Hepatocyte (in vitro differentiated cells): ENCODE measurements around the gene HSP90AA1. TPM values are rescaled to one million over a fixed set of nuclear protein-coding genes. Genes with fewer than 3 reads are reported as not detected.
"Not testable (repeated sequence)": the region's sequence is repeated elsewhere in the genome, so short reads cannot be mapped to it uniquely, and the experiment has no call there.

ENCODE experiments used
- DNase-seq: peaks from one replicate; pipeline ENCODE4 v3.0.0-alpha.2; 2016; ENCODE audit warnings: low spot score
- H2AFZ ChIP-seq: fragments of 200-600 bp; sonication (generic); 2 replicates; pipeline ENCODE4 v1.6.0; 2016; ENCODE audit warnings: antibody characterized with exemption, mild to moderate bottlenecking
- H3K27ac ChIP-seq: fragments of 200-600 bp; sonication (generic); 2 replicates; pipeline ENCODE4 v1.5.1; 2016; ENCODE audit warnings: mild to moderate bottlenecking
- H3K27me3 ChIP-seq: fragments of 200-600 bp; sonication (generic); 2 replicates; pipeline ENCODE4 v1.6.1; 2016
- H3K36me3 ChIP-seq: fragments of 200-600 bp; sonication (generic); replicated peaks from 2 replicates; pipeline ENCODE4 v1.5.1; 2016; ENCODE audit warnings: low read depth; ENCODE audit not compliant: insufficient read depth
- H3K4me1 ChIP-seq: fragments of 200-600 bp; sonication (generic); 2 replicates; pipeline ENCODE4 v1.5.1; 2016; ENCODE audit warnings: mild to moderate bottlenecking, moderate library complexity; ENCODE audit not compliant: insufficient read depth
- H3K4me2 ChIP-seq: fragments of 200-600 bp; sonication (generic); 2 replicates; pipeline ENCODE4 v1.6.0; 2016
- H3K4me3 ChIP-seq: fragments of 200-600 bp; sonication (generic); 2 replicates; pipeline ENCODE4 v1.5.1; 2016; ENCODE audit warnings: mild to moderate bottlenecking
- H3K79me2 ChIP-seq: fragments of 200-600 bp; sonication (generic); 2 replicates; pipeline ENCODE4 v1.6.0; 2017; ENCODE audit warnings: mild to moderate bottlenecking
- H3K9me2 ChIP-seq: fragments of 200-600 bp; sonication (generic); replicated peaks from 2 replicates; pipeline ENCODE4 v1.6.0; 2017; ENCODE audit warnings: mild to moderate bottlenecking; ENCODE audit not compliant: insufficient read depth
- H3K9me3 ChIP-seq: fragments of 200-600 bp; sonication (generic); 2 replicates; pipeline ENCODE4 v1.5.1; 2016; ENCODE audit warnings: low read depth, mild to moderate bottlenecking
- H4K20me1 ChIP-seq: fragments of 200-600 bp; sonication (generic); 2 replicates; pipeline ENCODE4 v1.6.0; 2016; ENCODE audit warnings: mild to moderate bottlenecking; ENCODE audit not compliant: insufficient read depth, poor library complexity, severe bottlenecking
- CTCF ChIP-seq: fragments of 200-600 bp; sonication (generic); IDR thresholded peaks from 2 replicates; pipeline ENCODE4 v1.5.1; 2016; ENCODE audit warnings: antibody characterized with exemption, mild to moderate bottlenecking; ENCODE audit not compliant: poor library complexity
- EZH2 ChIP-seq: fragments of 200-600 bp; sonication (generic); IDR thresholded peaks from 2 replicates; pipeline ENCODE4 v1.6.1; 2016; ENCODE audit warnings: antibody characterized with exemption, mild to moderate bottlenecking, borderline replicate concordance
- EZH2phosphoT487 ChIP-seq: fragments of 200-600 bp; sonication (generic); IDR thresholded peaks from one replicate; pipeline ENCODE4 v1.6.1; 2018; ENCODE audit warnings: antibody characterized with exemption, mild to moderate bottlenecking, low read depth, moderate library complexity; ENCODE audit not compliant: unreplicated experiment, severe bottlenecking
- WGBS: methylation state at CpG from one replicate; pipeline ENCODE4 v1.1.6; 2016; ENCODE audit warnings: low lambda C conversion rate; ENCODE audit errors: missing lambda C conversion rate; 5-methylcytosine and 5-hydroxymethylcytosine counted together
- polyA plus RNA-seq: library from polyadenylated mRNA; unstranded; fragments of >200 nt; fragmentation: Nextera tagmentation; extraction: Ambion mirVana; gene quantifications from 2 replicates; pipeline ENCODE4 v1.2.1, GENCODE V29; 2016
- total RNA-seq: library from RNA; depleted of rRNA; stranded (reverse); fragments of >200 nt; gene quantifications from 2 replicates; pipeline ENCODE4 v1.2.3, GENCODE V29; 2014

HSP90AA1 gene
- total and polyA plus RNA-seq, 2 experiments from 2014 or later: 503 to 589 TPM

- Histone ChIP-seq H3K27me3 (no peaks in the 10 kb centered on the region), H3K4me1 (no peaks in the 10 kb centered on the region), H2AFZ (no peak overlapping the region), H3K9me2 (no peaks in the 10 kb centered on the region), H3K4me3 (no peak overlapping the region), H3K4me2 (no peak overlapping the region), H3K27ac (no peak overlapping the region), H3K36me3 (no peaks in the 10 kb centered on the region), H3K9me3 (no peaks in the 10 kb centered on the region), H3K79me2 (no peaks in the 10 kb centered on the region), H4K20me1 (no peaks in the 10 kb centered on the region)
- no peak for DNase-seq
- no peak for TF ChIP-seq EZH2phosphoT487
- no peak for TF ChIP-seq CTCF
- no peak for TF ChIP-seq EZH2
- WGBS: 86% methylated on average over 13 of the region's 13 CpGs
These were observed 29.7 kb upstream of the HSP90AA1 start for GRCh38 chr14:102116361-102117180.

- TF ChIP-seq EZH2phosphoT487 (no peak), EZH2 (no peak), CTCF (no peak)
- no peaks in the 10 kb centered on the region for H4K20me1 ChIP-seq
- no peak overlapping the region for H3K27ac ChIP-seq
- no peaks in the 10 kb centered on the region for H3K9me3 ChIP-seq
- no peaks in the 10 kb centered on the region for H3K36me3 ChIP-seq
- WGBS: 85% methylated on average over 3 of the region's 3 CpGs
- H3K4me3 ChIP-seq: no peak overlapping the region
- no peaks in the 10 kb centered on the region for H3K27me3 ChIP-seq
- H3K79me2 ChIP-seq: no peaks in the 10 kb centered on the region
- no peak overlapping the region for H2AFZ ChIP-seq
- H3K4me1 ChIP-seq: no peaks in the 10 kb centered on the region
- no peak for DNase-seq
- no peaks in the 10 kb centered on the region for H3K9me2 ChIP-seq
- H3K4me2 ChIP-seq: no peak overlapping the region
These were observed 24.3 kb upstream of the HSP90AA1 start for GRCh38 chr14:102111101-102111500.

- not testable (repeated sequence) for H3K4me1 ChIP-seq, H3K27me3 ChIP-seq, H4K20me1 ChIP-seq, H3K9me2 ChIP-seq, H3K79me2 ChIP-seq, DNase-seq, H3K9me3 ChIP-seq, H3K36me3 ChIP-seq, H2AFZ ChIP-seq, H3K4me2 ChIP-seq, H3K27ac ChIP-seq, H3K4me3 ChIP-seq
- WGBS: 100% methylated on average over 1 of the region's 1 CpG
These were observed 22.5 kb upstream of the HSP90AA1 start for GRCh38 chr14:102109332-102109731.

- TF ChIP-seq CTCF (no peak), EZH2 (no peak), EZH2phosphoT487 (no peak)
- Histone ChIP-seq H3K36me3 (no peaks in the 10 kb centered on the region), H3K9me3 (no peaks in the 10 kb centered on the region), H3K4me2 (no peak overlapping the region), H3K27me3 (no peaks in the 10 kb centered on the region), H3K79me2 (no peaks in the 10 kb centered on the region), H3K4me3 (no peak overlapping the region), H4K20me1 (no peaks in the 10 kb centered on the region), H3K27ac (no peak overlapping the region), H3K4me1 (no peaks in the 10 kb centered on the region), H3K9me2 (no peaks in the 10 kb centered on the region), H2AFZ (no peak overlapping the region)
- no peak for DNase-seq
- WGBS: 87% methylated on average over 4 of the region's 4 CpGs
These were observed 18.5 kb upstream of the HSP90AA1 start for GRCh38 chr14:102105369-102105768.
